Motor neuron (in vitro differentiated cells): ENCODE measurements around the gene WNK1. TPM values are rescaled to one million over a fixed set of nuclear protein-coding genes. Genes with fewer than 3 reads are reported as not detected.

ENCODE experiments used
- ATAC-seq, 8 experiments: fragments of 200-7000 bp; cut with Tn5 transposase; replicated peaks in 6 of 8; 2 replicates each; pipeline ENCODE4 v1.8.0; 2021; ENCODE audit warnings: mild to moderate bottlenecking in 8 of 8, moderate library complexity in 8 of 8
- H3K27ac ChIP-seq, 2 donors: fragments of 250-450 bp; sonication (Bioruptor Pico); 2 replicates each; pipeline ENCODE4 v1.9.0; 2021; ENCODE audit warnings: antibody characterized with exemption in 2 of 2, mild to moderate bottlenecking in 2 of 2, moderate library complexity in 1 of 2
- H3K4me1 ChIP-seq, 2 donors: fragments of 250-450 bp; sonication (Bioruptor Pico); replicated peaks in 1 of 2; 2 replicates each; pipeline ENCODE4 v1.6.1; 2021; ENCODE audit warnings: antibody characterized with exemption in 2 of 2, mild to moderate bottlenecking in 2 of 2, moderate library complexity in 1 of 2
- H3K4me3 ChIP-seq, 5 donors: fragments of 250-450 bp; sonication (Bioruptor Pico); 2 replicates each; pipeline ENCODE4 v1.9.0; 2021; ENCODE audit warnings: antibody characterized with exemption in 5 of 5, mild to moderate bottlenecking in 5 of 5, moderate library complexity in 4 of 5
- WGBS, 10 experiments: fragments of 450-650 bp; shearing (Covaris generic); methylation state at CpG; one replicate each; pipeline ENCODE4 v1.0.0; 2022; 5-methylcytosine and 5-hydroxymethylcytosine counted together
- in situ Hi-C, 9 experiments: fragments of 400-800 bp; cut with MboI; loops; one replicate each; pipeline ENCODE4 v1.15.0; 2021; ENCODE audit warnings: low sequenced_read_pairs in 9 of 9, low pct_unique_long_range_greater_than_20kb in 2 of 9; ENCODE audit not compliant: unreplicated experiment in 9 of 9
- total RNA-seq, 8 experiments: library from RNA; unstranded; fragments of 300-600 nt; gene quantifications; 2 replicates each; pipeline versions ENCODE4 v1.2.3 to v1.2.4, GENCODE V29; 2022

Gene WNK1
- total RNA-seq, 8 experiments from 2014 or later = 40.8 to 124 (median 69.9) TPM

GRCh38 chr12:873954-874353 is 121.6 kb downstream of the WNK1 start:
- H3K27ac ChIP-seq = no peak overlapping the region
- WGBS, 10 experiments = 40 to 100% (median 100%) methylated on average over 1 to 2 of the region's 2 CpGs; no CpG with 5 or more reads in 4 of the 10 experiments
- in situ Hi-C loops = no loop called here
- peak in 7 of 8 experiments; percentile 22 to 61 (median 29) for ATAC-seq
- no peaks in the 10 kb centered on the region for H3K4me1 ChIP-seq
- H3K4me3 ChIP-seq = no peak overlapping the region

DNA sequence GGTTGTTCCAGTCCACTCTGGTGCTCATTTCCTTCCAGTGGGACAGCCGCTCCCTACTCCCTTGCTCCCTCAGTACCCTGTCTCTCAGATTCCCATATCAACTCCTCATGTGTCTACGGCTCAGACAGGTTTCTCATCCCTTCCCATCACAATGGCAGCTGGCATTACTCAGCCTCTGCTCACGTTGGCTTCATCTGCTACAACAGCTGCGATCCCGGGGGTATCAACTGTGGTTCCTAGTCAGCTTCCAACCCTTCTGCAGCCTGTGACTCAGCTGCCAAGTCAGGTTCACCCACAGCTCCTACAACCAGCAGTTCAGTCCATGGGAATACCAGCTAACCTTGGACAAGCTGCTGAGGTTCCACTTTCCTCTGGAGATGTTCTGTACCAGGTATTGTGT is 127.3 kb downstream of the WNK1 start:
- WGBS, 10 experiments = 43 to 100% (median 90%) methylated on average over 1 to 5 of the region's 5 CpGs; no CpG with 5 or more reads in 3 of the 10 experiments
- Histone ChIP-seq H3K4me3 (no peak overlapping the region), H3K27ac (no peak overlapping the region), H3K4me1 (no peaks in the 10 kb centered on the region)
- in situ Hi-C loops = no loop called here
- peak in 1 of 8 experiments; percentile 16 for ATAC-seq

DNA sequence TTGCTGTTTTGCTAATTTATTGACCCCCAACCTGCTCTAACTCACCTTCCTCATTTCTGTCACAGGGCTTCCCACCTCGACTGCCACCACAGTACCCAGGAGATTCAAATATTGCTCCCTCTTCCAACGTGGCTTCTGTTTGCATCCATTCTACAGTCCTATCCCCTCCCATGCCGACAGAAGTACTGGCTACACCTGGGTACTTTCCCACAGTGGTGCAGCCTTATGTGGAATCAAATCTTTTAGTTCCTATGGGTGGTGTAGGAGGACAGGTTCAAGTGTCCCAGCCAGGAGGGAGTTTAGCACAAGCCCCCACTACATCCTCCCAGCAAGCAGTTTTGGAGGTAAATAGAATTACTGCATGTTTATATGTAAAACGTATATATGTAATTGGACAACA is 128.3 kb downstream of the WNK1 start:
- Histone ChIP-seq H3K27ac (no peak overlapping the region), H3K4me3 (no peak overlapping the region), H3K4me1 (no peaks in the 10 kb centered on the region)
- 80 to 100% (median 89%) methylated on average over 1 to 3 of the region's 4 CpGs; no CpG with 5 or more reads in 2 of the 10 experiments for WGBS, 10 experiments
- in situ Hi-C loops = no loop called here
- no peak for ATAC-seq

DNA sequence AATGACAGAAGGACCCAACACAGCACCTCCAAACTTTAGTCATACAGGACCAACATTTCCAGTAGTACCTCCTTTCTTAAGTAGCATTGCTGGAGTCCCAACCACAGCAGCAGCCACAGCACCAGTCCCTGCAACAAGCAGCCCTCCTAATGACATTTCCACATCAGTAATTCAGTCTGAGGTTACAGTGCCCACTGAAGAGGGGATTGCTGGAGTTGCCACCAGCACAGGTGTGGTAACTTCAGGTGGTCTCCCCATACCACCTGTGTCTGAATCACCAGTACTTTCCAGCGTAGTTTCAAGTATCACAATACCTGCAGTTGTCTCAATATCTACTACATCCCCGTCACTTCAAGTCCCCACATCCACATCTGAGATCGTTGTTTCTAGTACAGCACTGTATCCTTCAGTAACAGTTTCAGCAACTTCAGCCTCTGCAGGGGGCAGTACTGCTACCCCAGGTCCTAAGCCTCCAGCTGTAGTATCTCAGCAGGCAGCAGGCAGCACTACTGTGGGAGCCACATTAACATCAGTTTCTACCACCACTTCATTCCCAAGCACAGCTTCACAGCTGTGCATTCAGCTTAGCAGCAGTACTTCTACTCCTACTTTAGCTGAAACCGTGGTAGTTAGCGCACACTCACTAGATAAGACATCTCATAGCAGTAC is 132.5 kb downstream of the WNK1 start:
- no peak overlapping the region for H3K4me3 ChIP-seq
- WGBS, 10 experiments = 78 to 100% (median 93%) methylated on average over 1 to 4 of the region's 5 CpGs; no CpG with 5 or more reads in 1 of the 10 experiments
- no peaks in the 10 kb centered on the region for H3K4me1 ChIP-seq
- no peak overlapping the region for H3K27ac ChIP-seq
- ATAC-seq = no peak
- in situ Hi-C loops = no loop called here

- ATAC-seq = no peak
- no peak overlapping the region for H3K4me3 ChIP-seq
- H3K27ac ChIP-seq = no peak overlapping the region
- WGBS, 10 experiments = 50 to 100% (median 93%) methylated on average over 1 to 2 of the region's 2 CpGs; no CpG with 5 or more reads in 1 of the 10 experiments
- no peaks in the 10 kb centered on the region for H3K4me1 ChIP-seq
- in situ Hi-C loops = no loop called here
Measured at GRCh38 chr12:885701-886100, 133.3 kb downstream of the WNK1 start.

- ATAC-seq = no peak
- in situ Hi-C loops = no loop called here
Measured at GRCh38 chr12:886206-886605, 133.8 kb downstream of the WNK1 start.

DNA sequence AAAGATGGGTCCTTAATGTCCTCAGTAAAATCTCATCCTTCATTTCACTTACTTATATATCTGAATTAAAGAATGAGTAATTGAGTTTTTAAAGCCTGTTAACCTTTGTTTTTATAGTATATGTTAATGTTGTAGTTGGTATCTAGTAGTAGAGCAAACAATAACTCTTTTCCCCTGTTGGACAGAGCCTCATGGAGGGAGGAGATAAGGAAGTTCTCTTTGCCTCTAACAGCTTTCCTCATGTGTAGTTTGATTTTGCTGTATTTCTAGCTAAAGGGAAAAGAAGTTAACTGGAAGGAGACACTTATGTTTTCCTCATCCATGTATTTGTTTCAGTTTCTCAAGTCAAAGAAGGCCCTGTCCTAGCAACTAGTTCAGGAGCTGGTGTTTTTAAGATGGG is 141.8 kb downstream of the WNK1 start:
- ATAC-seq = no peak
- in situ Hi-C loops = no loop called here

More at GRCh38 chr12:886206-886605, 133.8 kb downstream of the WNK1 start:
- H3K4me1 ChIP-seq = no peaks in the 10 kb centered on the region
- H3K4me3 ChIP-seq = no peak overlapping the region
- H3K27ac ChIP-seq = no peak overlapping the region
- 75 to 100% (median 95%) methylated on average over 1 to 2 of the region's 2 CpGs for WGBS, 10 experiments

GRCh38 chr12:896031-896430 is 143.7 kb downstream of the WNK1 start:
- in situ Hi-C loops = no loop called here
- H3K27ac ChIP-seq = no peak overlapping the region
- WGBS, 10 experiments = 53 to 100% (median 100%) methylated on average over 1 to 2 of the region's 4 CpGs
- ATAC-seq = no peak
- H3K4me3 ChIP-seq = no peak overlapping the region
- no peaks in the 10 kb centered on the region for H3K4me1 ChIP-seq

More for the DNA sequence above, 141.8 kb downstream of the WNK1 start:
- H3K27ac ChIP-seq = no peak overlapping the region
- H3K4me1 ChIP-seq = no peaks in the 10 kb centered on the region
- no peak overlapping the region for H3K4me3 ChIP-seq

GRCh38 chr12:897386-897785 is 145.0 kb downstream of the WNK1 start:
- H3K27ac ChIP-seq = no peak overlapping the region
- ATAC-seq = no peak
- 65 to 92% (median 85%) methylated on average over 1 to 4 of the region's 4 CpGs; no CpG with 5 or more reads in 1 of the 10 experiments for WGBS, 10 experiments
- H3K4me3 ChIP-seq = no peak overlapping the region
- in situ Hi-C loops = no loop called here
- H3K4me1 ChIP-seq = no peaks in the 10 kb centered on the region

- no peak for ATAC-seq
- Histone ChIP-seq H3K27ac (no peak overlapping the region), H3K4me1 (peaks cover 0 to 5% of the 10 kb centered on the region in 2 donors), H3K4me3 (no peak overlapping the region)
- in situ Hi-C loops = no loop called here
- 33 to 100% (median 100%) methylated on average over 1 to 3 of the region's 3 CpGs; no CpG with 5 or more reads in 2 of the 10 experiments for WGBS, 10 experiments
Measured at GRCh38 chr12:902581-902980, 150.2 kb downstream of the WNK1 start.

DNA sequence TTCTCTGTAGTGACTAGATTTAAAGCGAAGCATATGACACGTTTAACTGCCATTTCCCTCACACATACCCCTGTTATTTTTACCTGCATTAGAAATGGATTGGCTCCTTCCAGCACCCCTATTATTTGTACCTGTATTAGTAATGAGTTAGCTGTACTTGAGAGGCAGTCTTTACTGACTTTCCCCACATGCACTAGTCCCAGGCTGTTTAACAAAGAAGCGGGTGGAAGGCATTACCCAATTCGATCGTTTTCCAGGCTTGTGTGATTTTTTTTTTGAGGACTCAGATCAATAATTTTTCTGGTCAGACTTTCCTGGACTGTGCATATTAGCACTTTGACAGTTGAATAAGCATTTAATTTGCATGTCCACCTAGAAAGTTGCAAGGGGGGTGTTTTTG is 150.7 kb downstream of the WNK1 start:
- Histone ChIP-seq H3K4me3 (no peak overlapping the region), H3K27ac (no peak overlapping the region), H3K4me1 (peaks cover 0 to 5% of the 10 kb centered on the region in 2 donors)
- in situ Hi-C loops = no loop called here
- WGBS, 10 experiments = 58 to 100% (median 81%) methylated on average over 1 to 5 of the region's 5 CpGs; no CpG with 5 or more reads in 1 of the 10 experiments
- ATAC-seq = no peak

DNA sequence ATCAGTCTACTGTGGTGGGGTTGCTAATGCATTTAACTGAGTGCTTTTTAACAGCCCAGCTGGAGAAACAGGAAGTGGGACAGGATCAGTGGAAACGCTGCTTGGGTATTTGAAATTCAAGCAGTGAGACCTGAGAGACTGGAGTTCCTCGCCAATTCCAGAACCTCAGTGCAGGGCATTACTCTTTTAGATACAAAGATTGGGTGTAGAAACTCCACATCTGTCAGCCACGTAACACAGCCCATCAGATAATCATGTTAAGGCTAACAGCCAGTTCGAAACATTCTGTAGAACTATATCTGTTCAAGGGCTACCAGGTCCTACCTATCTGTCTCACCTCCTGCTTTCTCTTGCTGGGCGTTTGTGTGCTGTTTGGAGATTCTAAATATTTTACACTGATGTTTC is 151.6 kb downstream of the WNK1 start:
- WGBS, 10 experiments = 60 to 100% (median 91%) methylated on average over 1 to 4 of the region's 5 CpGs; no CpG with 5 or more reads in 3 of the 10 experiments
- Histone ChIP-seq H3K4me3 (no peak overlapping the region), H3K27ac (no peak overlapping the region), H3K4me1 (peaks cover 0 to 5% of the 10 kb centered on the region in 2 donors)
- in situ Hi-C loops = no loop called here
- no peak for ATAC-seq

- ATAC-seq = no peak
- Histone ChIP-seq H3K27ac (no peak overlapping the region), H3K4me3 (no peak overlapping the region), H3K4me1 (peaks cover 0 to 5% of the 10 kb centered on the region in 2 donors)
- WGBS, 10 experiments = 85 to 100% (median 93%) methylated on average over 2 to 9 of the region's 9 CpGs; no CpG with 5 or more reads in 1 of the 10 experiments
- in situ Hi-C loops = no loop called here
Measured at GRCh38 chr12:905261-906031, 153.1 kb downstream of the WNK1 start.
